ENCODE data around the gene THBS1.

THBS1 gene

GRCh38 chr15:39580485-39581241 is at the start of gene THBS1:
TSS of gene THBS1 (plus strand) at chr15:39581079. CDS start at chr15:39581858, 779 bp downstream.
- DNase-seq (ENCODE audit: low spot score) = peak; percentile 93

DNA sequence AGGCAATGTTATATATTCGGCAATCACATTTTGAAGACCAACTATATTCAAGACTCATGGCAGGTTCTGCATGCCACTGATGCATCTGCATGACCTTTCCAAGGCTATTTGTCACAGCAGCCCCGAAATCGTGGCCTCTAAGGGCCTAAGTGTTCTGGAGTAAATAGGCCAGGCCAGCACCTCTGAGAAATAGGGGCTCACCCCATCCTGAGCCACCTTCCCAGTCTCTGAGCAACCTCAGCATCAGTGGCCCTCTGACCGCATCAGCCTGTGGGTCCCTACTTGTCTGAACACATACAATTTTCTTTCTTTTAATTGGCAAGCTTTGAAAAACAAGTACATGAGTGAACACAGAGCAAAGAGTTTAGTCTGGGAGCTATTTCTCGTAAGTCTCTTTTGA is 45.9 kb upstream of the THBS1 start:
- no peak for DNase-seq (ENCODE audit: low spot score)

DNA sequence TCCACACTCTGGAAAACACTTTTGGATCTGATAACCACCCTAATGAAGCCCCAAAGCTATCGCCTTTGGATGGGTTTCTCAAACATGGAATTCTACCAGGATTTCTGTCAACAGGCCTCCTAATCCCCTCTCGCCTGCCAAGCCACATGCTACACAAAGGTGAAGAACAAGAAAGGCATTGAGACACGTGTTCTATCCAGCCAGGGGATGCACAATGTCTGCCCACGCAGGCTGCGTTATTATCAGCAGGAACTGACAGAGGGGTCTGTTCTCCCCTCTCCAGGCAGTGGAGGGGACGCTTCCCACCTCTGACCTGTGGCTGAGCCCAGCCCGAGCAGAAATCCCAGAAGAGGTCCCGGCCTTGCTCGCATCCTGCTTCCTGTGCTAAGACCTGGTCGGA is 45.4 kb upstream of the THBS1 start:
- DNase-seq (ENCODE audit: low spot score) = no peak

GRCh38 chr15:39538936-39539335 is 41.9 kb upstream of the THBS1 start:
- no peak for DNase-seq (ENCODE audit: low spot score)

DNA sequence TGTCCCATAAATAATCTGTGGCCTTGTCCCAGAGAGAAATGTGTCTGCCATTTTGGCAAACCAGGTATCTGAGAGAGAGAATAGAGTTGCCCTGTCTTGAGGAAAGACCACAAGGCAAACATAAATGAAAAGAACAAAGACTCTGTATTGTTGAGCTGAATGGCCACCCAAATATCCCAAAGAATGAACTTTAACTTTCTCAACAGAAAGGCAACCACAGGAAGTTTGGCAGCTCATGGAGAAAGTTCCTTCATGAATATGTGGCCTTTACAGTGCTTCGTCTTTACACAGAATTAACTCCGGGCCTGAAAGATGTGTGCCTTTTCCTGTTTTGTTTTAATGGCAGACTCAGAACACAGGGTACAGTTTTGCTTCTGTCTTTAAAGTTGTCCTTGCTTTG is 41.4 kb upstream of the THBS1 start:
- DNase-seq (ENCODE audit: low spot score) = no peak

- no peak for DNase-seq (ENCODE audit: low spot score)
Observed at GRCh38 chr15:39539973-39540558, 40.8 kb upstream of the THBS1 start.

- DNase-seq (ENCODE audit: low spot score) = no peak
Observed at GRCh38 chr15:39542385-39543065, 38.4 kb upstream of the THBS1 start.

GRCh38 chr15:39543651-39544050 is 37.2 kb upstream of the THBS1 start:
- DNase-seq (ENCODE audit: low spot score) = no peak

GRCh38 chr15:39546842-39547241 is 34.0 kb upstream of the THBS1 start:
- DNase-seq (ENCODE audit: low spot score) = no peak

- no peak for DNase-seq (ENCODE audit: low spot score)
Observed at GRCh38 chr15:39548561-39548960, 32.3 kb upstream of the THBS1 start.

- no peak for DNase-seq (ENCODE audit: low spot score)
Observed at GRCh38 chr15:39549912-39550311, 31.0 kb upstream of the THBS1 start.

GRCh38 chr15:39551476-39551875 is 29.4 kb upstream of the THBS1 start:
- no peak for DNase-seq (ENCODE audit: low spot score)

GRCh38 chr15:39552556-39552955 is 28.3 kb upstream of the THBS1 start:
- DNase-seq (ENCODE audit: low spot score) = no peak

DNA sequence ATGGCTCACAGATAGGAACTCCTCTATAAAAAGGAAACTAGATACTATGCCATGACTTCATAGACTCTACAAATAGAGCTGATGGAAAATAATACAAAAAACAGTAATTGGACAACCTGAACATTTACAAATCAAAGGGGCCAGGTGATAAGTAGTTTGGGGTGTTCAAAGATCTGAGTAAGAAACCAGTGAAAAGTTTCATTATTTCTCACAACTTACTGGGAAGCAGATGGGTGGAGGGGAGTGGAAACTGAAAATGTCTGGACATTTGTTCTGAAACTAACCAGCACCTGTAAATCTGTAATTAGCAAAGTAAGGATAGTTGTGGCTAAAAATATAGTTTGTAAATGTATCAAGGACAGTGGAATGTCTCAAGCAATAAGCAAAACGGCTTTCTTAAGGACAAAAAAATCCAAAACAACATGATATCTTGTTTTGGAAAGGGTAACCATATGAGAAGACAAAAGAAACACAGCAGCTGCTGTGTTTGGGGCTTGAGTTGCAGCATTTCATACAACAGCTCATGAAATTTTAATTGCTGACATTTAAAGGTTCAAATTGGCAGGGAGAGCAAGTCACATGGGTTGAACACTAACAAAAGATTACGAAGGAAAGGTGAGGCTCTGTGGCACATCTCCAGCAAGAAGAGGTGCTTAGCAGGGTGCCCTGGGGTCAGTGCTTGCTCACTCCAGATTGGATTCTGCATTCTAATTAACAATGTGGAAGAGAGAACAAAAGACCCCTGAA is 26.8 kb upstream of the THBS1 start:
- no peak for DNase-seq (ENCODE audit: low spot score)

DNA sequence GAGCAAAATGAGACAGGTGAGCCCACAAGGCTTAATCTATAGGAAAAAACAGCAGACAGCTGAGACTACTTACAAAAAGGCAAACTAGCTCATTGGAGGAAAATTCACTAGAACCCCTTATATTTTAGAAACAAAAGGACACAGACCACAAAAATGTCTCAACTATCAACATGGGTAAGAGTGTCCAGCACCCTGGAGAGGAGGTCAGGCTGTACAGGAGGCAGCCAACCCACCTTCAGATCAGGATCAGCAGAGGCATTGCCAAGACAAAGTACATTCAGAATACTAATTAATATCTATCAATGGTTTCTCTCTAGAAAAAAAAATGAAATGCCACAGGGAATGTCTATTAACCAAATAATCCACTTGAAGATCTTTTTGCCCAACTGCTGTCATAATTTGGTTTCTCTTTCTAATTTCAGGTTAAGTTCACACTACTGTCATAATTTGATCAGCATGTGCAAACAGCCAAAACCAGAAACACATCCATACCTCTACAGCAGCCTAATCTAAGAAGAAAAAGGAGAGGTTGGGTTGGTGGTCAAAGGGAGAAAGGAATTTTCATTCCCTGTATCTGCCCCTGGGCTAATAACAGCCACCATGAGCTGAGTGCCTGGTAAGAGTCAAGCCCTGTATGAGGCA is 26.0 kb upstream of the THBS1 start:
- no peak for DNase-seq (ENCODE audit: low spot score)

DNA sequence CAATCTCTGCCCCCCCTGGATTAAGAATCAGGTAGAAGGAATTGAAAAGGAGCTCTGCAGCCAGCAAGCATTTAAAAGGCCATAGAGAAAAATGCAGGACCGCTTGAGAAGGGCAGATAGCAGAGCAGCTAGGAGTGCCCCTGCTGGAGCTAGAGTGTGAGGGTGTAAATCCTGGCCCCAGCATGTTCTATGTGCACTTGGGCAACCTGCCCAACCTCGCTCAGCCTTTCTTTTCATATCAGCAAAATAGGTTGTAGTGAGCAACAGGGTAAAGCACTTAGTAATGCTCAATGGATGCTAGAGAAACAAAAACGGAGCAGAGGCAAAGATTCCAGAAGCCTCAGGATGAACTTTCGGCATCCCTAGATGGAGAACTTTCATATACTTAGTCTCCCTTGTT is 25.0 kb upstream of the THBS1 start:
- no peak for DNase-seq (ENCODE audit: low spot score)

DNA sequence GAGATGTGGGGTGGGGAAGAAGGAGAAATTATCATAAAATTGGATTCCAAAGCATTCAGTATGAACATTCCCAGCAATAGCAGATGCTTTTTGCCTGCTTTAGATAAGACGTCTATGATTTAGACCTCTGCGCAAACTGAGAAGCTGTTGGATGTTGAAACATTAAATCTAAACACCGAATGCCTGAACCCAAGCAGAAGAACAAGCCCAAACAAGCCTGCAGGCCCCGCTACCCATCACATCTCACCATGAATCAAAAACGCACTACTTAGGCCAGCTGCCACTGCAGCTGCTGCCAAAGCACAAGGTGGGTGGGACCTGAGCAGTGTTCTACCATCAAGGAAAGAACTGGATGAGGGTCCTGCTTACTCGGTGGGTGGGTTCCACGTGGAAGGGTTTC is 24.4 kb upstream of the THBS1 start:
- DNase-seq (ENCODE audit: low spot score) = no peak

GRCh38 chr15:39558421-39558820 is 22.5 kb upstream of the THBS1 start:
- DNase-seq (ENCODE audit: low spot score) = no peak

GRCh38 chr15:39564972-39565665 is 15.8 kb upstream of the THBS1 start:
- DNase-seq (ENCODE audit: low spot score) = no peak

DNA sequence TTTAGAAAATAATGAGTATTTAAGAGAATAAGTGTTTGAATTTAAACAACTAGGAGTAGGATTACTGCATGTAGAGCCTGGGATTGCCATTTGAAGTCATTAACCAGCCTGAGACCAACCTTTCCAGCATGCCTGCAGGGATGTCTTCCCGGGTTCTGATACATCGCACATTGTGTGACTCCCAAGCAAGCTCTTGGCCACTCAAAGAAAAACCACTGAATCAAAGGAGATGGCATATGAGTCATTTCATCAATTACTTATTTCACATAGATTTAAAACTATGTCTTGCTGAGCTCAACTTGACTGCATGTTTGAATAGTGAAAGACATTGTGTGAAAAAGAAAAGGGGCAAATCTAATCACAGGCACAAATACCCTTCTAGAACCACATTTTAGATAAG is 15.0 kb upstream of the THBS1 start:
- no peak for DNase-seq (ENCODE audit: low spot score)

- no peak for DNase-seq (ENCODE audit: low spot score)
Observed at GRCh38 chr15:39573287-39573686, 7.6 kb upstream of the THBS1 start.

GRCh38 chr15:39573844-39574243 is 7.0 kb upstream of the THBS1 start:
- DNase-seq (ENCODE audit: low spot score) = peak; percentile 33
